A549 (cell line): ENCODE data around the gene PI4KB. TPM values are rescaled to one million over a fixed set of nuclear protein-coding genes. Genes with fewer than 3 reads are reported as not detected.
A peak's percentile ranks its signal among the peaks of the same experiment; 100 is the strongest.

Source experiments
- ATAC-seq, 2 experiments: fragments of 200-7000 bp in 1 of 2; fragments of >200 bp in 1 of 2; cut with Nextera tagmentation in 1 of 2; cut with Tn5 transposase in 1 of 2; 3 replicates each; pipeline versions ENCODE4 v1.8.0 to v1.9.1; 2018 to 2020; ENCODE audit warnings: mild to moderate bottlenecking in 1 of 2, moderate library complexity in 1 of 2
- CTCF ChIA-PET: fragments of 300-600 bp; sonication (Branson Sonifier 250); formaldehyde crosslinking; extraction: SDS; loops from one replicate; lab custom pipeline; 2021; ENCODE audit warnings: antibody characterized with exemption, inconsistent platforms; lab: Yijun Ruan, JAX
- POLR2A ChIA-PET: fragments of 350-600 bp; formaldehyde crosslinking; extraction: SDS; loops from one replicate; lab custom pipeline; 2021; ENCODE audit warnings: antibody characterized with exemption, inconsistent platforms; lab: Yijun Ruan, JAX
- DNase-seq, 2 experiments: peaks; one replicate each; pipeline versions ENCODE4 v3.0.0 to v3.0.0-alpha.2; 2011 to 2016; ENCODE audit warnings: low read depth in 1 of 2, low spot score in 1 of 2
- FAIRE-seq: peaks from 2 replicates; lab custom pipeline; 2011; peaks lifted over from hg19 to GRCh38; lab: Jason Lieb, UNC
- H3K27ac ChIP-seq, 2 experiments: fragments of >200 bp; sonication (Bioruptor Twin); formaldehyde crosslinking; 3 replicates each; pipeline ENCODE4 v1.5.1; 2016 to 2017
- H3K4me1 ChIP-seq: fragments of >200 bp; sonication (Bioruptor Twin); formaldehyde crosslinking; 3 replicates; pipeline ENCODE4 v1.6.1; 2016
- H3K4me2 ChIP-seq: fragments of >200 bp; sonication (Bioruptor Twin); formaldehyde crosslinking; 3 replicates; pipeline ENCODE4 v1.6.1; 2016
- H3K4me3 ChIP-seq: fragments of >200 bp; sonication (Bioruptor Twin); formaldehyde crosslinking; 3 replicates; pipeline ENCODE4 v1.5.1; 2016
- H3K9me3 ChIP-seq: fragments of >200 bp; sonication (Bioruptor Twin); formaldehyde crosslinking; 3 replicates; pipeline ENCODE4 v1.6.1; 2016
- CHD2 ChIP-seq: fragments of 150-350 bp; IDR thresholded peaks from 2 replicates; pipeline ENCODE4 v1.6.1; 2014; ENCODE audit warnings: low read length; ENCODE audit not compliant: partially characterized antibody
- CHD4 ChIP-seq: fragments of 200-600 bp; sonication (generic); IDR thresholded peaks from 2 replicates; pipeline ENCODE4 v1.6.1; 2016; ENCODE audit warnings: antibody characterized with exemption, mild to moderate bottlenecking, borderline replicate concordance
- EHF ChIP-seq: fragments of 250-450 bp; sonication (Bioruptor Pico); IDR thresholded peaks from 2 replicates; pipeline ENCODE4 v1.5.0; 2020; ENCODE audit warnings: mild to moderate bottlenecking
- EP300 ChIP-seq, 2 experiments: fragments of >200 bp; sonication (Bioruptor Twin); formaldehyde crosslinking; IDR thresholded peaks; 2 replicates in 1 of 2; 3 replicates in 1 of 2; pipeline ENCODE4 v1.6.1; 2016 to 2017
- FOSB ChIP-seq: fragments of 250-450 bp; sonication (Bioruptor Pico); IDR thresholded peaks from 2 replicates; pipeline ENCODE4 v1.5.0; 2020; ENCODE audit warnings: mild to moderate bottlenecking, moderate library complexity
- FOSL2 ChIP-seq, 2 experiments: fragments of 450-650 bp in 1 of 2; fragments of >200 bp in 1 of 2; sonication (Bioruptor Twin) in 1 of 2; formaldehyde crosslinking; IDR thresholded peaks; 2 replicates each; pipeline versions ENCODE4 v1.5.0 to v1.6.1; 2016 to 2020; ENCODE audit warnings: mild to moderate bottlenecking in 1 of 2, moderate library complexity in 1 of 2
- FOXS1 ChIP-seq: fragments of 250-450 bp; sonication (Bioruptor Pico); IDR thresholded peaks from 2 replicates; pipeline ENCODE4 v1.5.0; 2020; ENCODE audit warnings: mild to moderate bottlenecking, moderate library complexity
- HOXB13 ChIP-seq: fragments of 250-450 bp; sonication (Bioruptor Pico); IDR thresholded peaks from 2 replicates; pipeline ENCODE4 v1.5.0; 2020; ENCODE audit warnings: low read depth, mild to moderate bottlenecking, moderate library complexity
- HOXB5 ChIP-seq: fragments of 250-450 bp; sonication (Bioruptor Pico); IDR thresholded peaks from 2 replicates; pipeline ENCODE4 v1.5.0; 2020; ENCODE audit warnings: mild to moderate bottlenecking, moderate library complexity
- JUN ChIP-seq, 2 experiments: fragments of >200 bp; sonication (Bioruptor Twin); formaldehyde crosslinking; IDR thresholded peaks; 2 replicates in 1 of 2; 3 replicates in 1 of 2; pipeline ENCODE4 v1.6.1; 2016 to 2017
- KDM1A ChIP-seq: fragments of 200-600 bp; sonication (generic); IDR thresholded peaks from 2 replicates; pipeline ENCODE4 v1.6.1; 2016; ENCODE audit warnings: low read depth, mild to moderate bottlenecking
- MAFK ChIP-seq: fragments of 450-650 bp; IDR thresholded peaks from 2 replicates; pipeline ENCODE4 v1.6.1; 2014; ENCODE audit not compliant: partially characterized antibody
- NPAS2 ChIP-seq: fragments of 250-450 bp; sonication (Bioruptor Pico); IDR thresholded peaks from 2 replicates; pipeline ENCODE4 v1.8.0; 2022; ENCODE audit warnings: mild to moderate bottlenecking, moderate library complexity, borderline replicate concordance
- POLR2A ChIP-seq: IDR thresholded peaks from 2 replicates; pipeline ENCODE4 v1.6.1; 2012; ENCODE audit warnings: mild to moderate bottlenecking, low read length
- RARB ChIP-seq: fragments of 250-450 bp; sonication (Bioruptor Pico); IDR thresholded peaks from 2 replicates; pipeline ENCODE4 v1.8.0; 2021; ENCODE audit warnings: mild to moderate bottlenecking, moderate library complexity
- RFX5 ChIP-seq: fragments of 450-650 bp; IDR thresholded peaks from 2 replicates; pipeline ENCODE4 v1.7.1; 2014; ENCODE audit warnings: antibody characterized with exemption, mild to moderate bottlenecking, moderate library complexity
- SMC3 ChIP-seq: fragments of >200 bp; sonication (Bioruptor Twin); formaldehyde crosslinking; IDR thresholded peaks from 3 replicates; pipeline ENCODE4 v1.6.1; 2018; ENCODE audit warnings: inconsistent platforms
- SREBF2 ChIP-seq: fragments of 450-650 bp; IDR thresholded peaks from 2 replicates; pipeline ENCODE4 v1.6.1; 2014; ENCODE audit warnings: mild to moderate bottlenecking, moderate library complexity
- TP53 ChIP-seq: fragments of 250-450 bp; sonication (Bioruptor Pico); IDR thresholded peaks from 2 replicates; pipeline ENCODE4 v1.5.0; 2021; ENCODE audit warnings: mild to moderate bottlenecking, moderate library complexity
- ZNF302 ChIP-seq: fragments of 250-450 bp; sonication (Bioruptor Pico); IDR thresholded peaks from 2 replicates; pipeline ENCODE4 v1.9.0; 2021; ENCODE audit warnings: inconsistent platforms, mild to moderate bottlenecking, moderate library complexity
- whole genome bisulfite sequencing: methylation state at CpG from one replicate; pipeline ENCODE4 v1.1.6; 2017; ENCODE audit errors: missing lambda C conversion rate; 5-methylcytosine and 5-hydroxymethylcytosine counted together
- polyA plus RNA-seq, 4 experiments: library from polyadenylated mRNA; depleted of rRNA in 3 of 4; stranded (reverse); fragments of >200 nt; fragmentation: RNase III in 1 of 4; extraction: RNeasy Plus Mini Kit Qiagen cat#74134 plus additional on column Dnase treatment in 1 of 4; gene quantifications; 2 replicates in 3 of 4; 3 replicates in 1 of 4; pipeline ENCODE4 v1.2.3, GENCODE V29; 2011 to 2017
- TF ChIP-seq, protein P1 (sequence below): fragments of 150-350 bp; IDR thresholded peaks from 2 replicates; pipeline ENCODE4 v1.6.1; 2014; ENCODE audit warnings: low read depth, mild to moderate bottlenecking, low read length
- TF ChIP-seq, protein P2 (sequence below): IDR thresholded peaks from 2 replicates; pipeline ENCODE4 v1.6.1; 2012; ENCODE audit warnings: low read depth, borderline replicate concordance
- TF ChIP-seq, protein P3 (sequence below): IDR thresholded peaks from 2 replicates; pipeline ENCODE4 v1.6.1; 2012
- TF ChIP-seq, protein P4 (sequence below): fragments of 250-450 bp; sonication (Bioruptor Pico); IDR thresholded peaks from 2 replicates; pipeline ENCODE4 v1.5.0; 2021; ENCODE audit warnings: mild to moderate bottlenecking, moderate library complexity, borderline replicate concordance
- TF ChIP-seq, protein P5 (sequence below): fragments of >200 bp; sonication (Bioruptor Twin); formaldehyde crosslinking; IDR thresholded peaks from 3 replicates; pipeline ENCODE4 v1.6.1; 2016

Gene PI4KB
- polyA plus RNA-seq, 2 of the 4 experiments (the other 2 are of a cell fraction): 26.8 to 34.4 TPM

DNA sequence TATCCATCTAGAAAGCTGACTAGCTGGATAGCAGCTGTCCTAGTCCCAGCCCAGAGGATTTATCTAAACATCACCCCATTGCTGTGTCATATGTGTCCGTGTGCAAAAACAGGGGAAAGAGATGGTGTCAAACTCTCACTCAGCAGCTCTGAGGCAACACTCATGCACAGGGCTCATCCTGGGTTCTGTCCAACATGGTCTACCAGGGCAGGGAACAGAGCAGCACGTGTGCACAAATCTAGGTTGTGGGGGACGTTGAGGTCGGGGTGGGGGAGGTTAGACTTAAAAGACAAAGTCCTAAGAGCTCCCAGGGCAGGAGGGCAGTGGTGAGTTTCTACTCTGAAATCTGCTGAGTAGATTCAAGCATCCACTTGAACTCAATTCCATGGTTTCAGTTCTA is 16.2 kb downstream of the PI4KB start:
- peaks cover 44% of the 10 kb centered on the region for H3K4me1 ChIP-seq
- WGBS: 36% methylated on average over 3 of the region's 4 CpGs
- peak in 1 of 2 experiments; percentile 15; a peak in 1 of 6 replicates for ATAC-seq
- no peak for FAIRE-seq
- no peak for DNase-seq
- no peak overlapping the region for H3K4me3 ChIP-seq
- CTCF ChIA-PET: interaction anchor here (0.9 to 42.1 kb wide), 14 partner anchors 10 to 95 kb away, joined by 3 to 831 read pairs (median 4); no protein-coding TSS in a partner anchor
- no peak overlapping the region for H3K27ac ChIP-seq
- TF ChIP-seq, protein P1, sequence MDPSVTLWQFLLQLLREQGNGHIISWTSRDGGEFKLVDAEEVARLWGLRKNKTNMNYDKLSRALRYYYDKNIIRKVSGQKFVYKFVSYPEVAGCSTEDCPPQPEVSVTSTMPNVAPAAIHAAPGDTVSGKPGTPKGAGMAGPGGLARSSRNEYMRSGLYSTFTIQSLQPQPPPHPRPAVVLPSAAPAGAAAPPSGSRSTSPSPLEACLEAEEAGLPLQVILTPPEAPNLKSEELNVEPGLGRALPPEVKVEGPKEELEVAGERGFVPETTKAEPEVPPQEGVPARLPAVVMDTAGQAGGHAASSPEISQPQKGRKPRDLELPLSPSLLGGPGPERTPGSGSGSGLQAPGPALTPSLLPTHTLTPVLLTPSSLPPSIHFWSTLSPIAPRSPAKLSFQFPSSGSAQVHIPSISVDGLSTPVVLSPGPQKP: no peak
- no peak for TF ChIP-seq POLR2A
- TF ChIP-seq FOXS1 (CRISPR knock-in tag): no peak
- no peak for TF ChIP-seq CHD2
- TF ChIP-seq, protein P2, sequence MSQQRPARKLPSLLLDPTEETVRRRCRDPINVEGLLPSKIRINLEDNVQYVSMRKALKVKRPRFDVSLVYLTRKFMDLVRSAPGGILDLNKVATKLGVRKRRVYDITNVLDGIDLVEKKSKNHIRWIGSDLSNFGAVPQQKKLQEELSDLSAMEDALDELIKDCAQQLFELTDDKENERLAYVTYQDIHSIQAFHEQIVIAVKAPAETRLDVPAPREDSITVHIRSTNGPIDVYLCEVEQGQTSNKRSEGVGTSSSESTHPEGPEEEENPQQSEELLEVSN: no peak
- no peak for TF ChIP-seq MAFK
- TF ChIP-seq, protein P3, sequence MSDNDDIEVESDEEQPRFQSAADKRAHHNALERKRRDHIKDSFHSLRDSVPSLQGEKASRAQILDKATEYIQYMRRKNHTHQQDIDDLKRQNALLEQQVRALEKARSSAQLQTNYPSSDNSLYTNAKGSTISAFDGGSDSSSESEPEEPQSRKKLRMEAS: no peak
- TF ChIP-seq HOXB13: no peak
- TF ChIP-seq EP300 (IDR thresholded peaks at IDR 0.05): no peak
- TF ChIP-seq RARB (CRISPR knock-in tag): no peak
- no peak for TF ChIP-seq TP53 (CRISPR knock-in tag)
- TF ChIP-seq CHD4: no peak
- no peak for TF ChIP-seq SREBF2
- no peak for TF ChIP-seq JUN (IDR thresholded peaks at IDR 0.05)
- TF ChIP-seq ZNF302 (CRISPR knock-in tag): no peak
- no peak for TF ChIP-seq SMC3
- TF ChIP-seq, protein P4, sequence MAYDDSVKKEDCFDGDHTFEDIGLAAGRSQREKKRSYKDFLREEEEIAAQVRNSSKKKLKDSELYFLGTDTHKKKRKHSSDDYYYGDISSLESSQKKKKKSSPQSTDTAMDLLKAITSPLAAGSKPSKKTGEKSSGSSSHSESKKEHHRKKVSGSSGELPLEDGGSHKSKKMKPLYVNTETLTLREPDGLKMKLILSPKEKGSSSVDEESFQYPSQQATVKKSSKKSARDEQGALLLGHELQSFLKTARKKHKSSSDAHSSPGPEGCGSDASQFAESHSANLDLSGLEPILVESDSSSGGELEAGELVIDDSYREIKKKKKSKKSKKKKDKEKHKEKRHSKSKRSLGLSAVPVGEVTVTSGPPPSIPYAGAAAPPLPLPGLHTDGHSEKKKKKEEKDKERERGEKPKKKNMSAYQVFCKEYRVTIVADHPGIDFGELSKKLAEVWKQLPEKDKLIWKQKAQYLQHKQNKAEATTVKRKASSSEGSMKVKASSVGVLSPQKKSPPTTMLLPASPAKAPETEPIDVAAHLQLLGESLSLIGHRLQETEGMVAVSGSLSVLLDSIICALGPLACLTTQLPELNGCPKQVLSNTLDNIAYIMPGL: no peak
- no peak for TF ChIP-seq FOSB (CRISPR knock-in tag)
- no peak for TF ChIP-seq EHF (CRISPR knock-in tag)
- TF ChIP-seq, protein P5, sequence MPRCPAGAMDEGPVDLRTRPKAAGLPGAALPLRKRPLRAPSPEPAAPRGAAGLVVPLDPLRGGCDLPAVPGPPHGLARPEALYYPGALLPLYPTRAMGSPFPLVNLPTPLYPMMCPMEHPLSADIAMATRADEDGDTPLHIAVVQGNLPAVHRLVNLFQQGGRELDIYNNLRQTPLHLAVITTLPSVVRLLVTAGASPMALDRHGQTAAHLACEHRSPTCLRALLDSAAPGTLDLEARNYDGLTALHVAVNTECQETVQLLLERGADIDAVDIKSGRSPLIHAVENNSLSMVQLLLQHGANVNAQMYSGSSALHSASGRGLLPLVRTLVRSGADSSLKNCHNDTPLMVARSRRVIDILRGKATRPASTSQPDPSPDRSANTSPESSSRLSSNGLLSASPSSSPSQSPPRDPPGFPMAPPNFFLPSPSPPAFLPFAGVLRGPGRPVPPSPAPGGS: no peak
- no peaks in the 10 kb centered on the region for H3K9me3 ChIP-seq
- H3K4me2 ChIP-seq: peak overlapping the region; percentile 34; the same call in 2 of the 3 replicates
- POLR2A ChIA-PET: interaction anchor here (0.6 to 2.7 kb wide), 8 partner anchors 10 to 146 kb away, joined by 3 to 13 read pairs (median 6); partner anchors contain the start of genes PI4KB, PSMB4 and ZNF687

DNA sequence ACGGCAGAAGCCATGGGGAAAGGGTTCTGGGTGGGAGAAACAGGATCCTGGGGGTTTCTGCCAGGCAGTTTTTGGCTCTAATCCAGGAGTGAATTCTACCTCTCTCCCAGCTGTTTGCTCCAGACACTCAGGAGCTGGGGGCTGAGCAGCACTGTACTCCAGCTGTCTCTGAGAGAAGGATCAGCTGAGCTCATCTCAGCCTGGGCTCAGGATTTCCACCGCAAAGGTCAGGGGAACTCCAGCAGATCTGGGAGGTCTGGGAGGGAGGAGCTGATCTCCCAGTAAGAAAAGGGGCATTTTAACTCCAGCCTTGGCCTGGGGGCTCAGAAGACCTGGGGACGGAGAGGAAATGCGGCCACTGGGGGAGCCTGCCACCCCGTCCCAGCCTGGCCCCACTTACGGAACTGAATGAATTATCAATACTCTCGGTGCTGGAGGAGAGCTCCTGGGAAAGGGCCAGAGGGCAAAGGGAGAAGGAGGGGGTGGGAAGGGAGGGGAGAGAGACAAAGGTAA is 17.3 kb downstream of the PI4KB start:
- WGBS: 88% methylated on average over 6 of the region's 7 CpGs
- no peak overlapping the region for H3K4me2 ChIP-seq
- no peak for ATAC-seq
- FAIRE-seq: no peak
- H3K9me3 ChIP-seq: no peaks in the 10 kb centered on the region
- no peak overlapping the region for H3K27ac ChIP-seq
- POLR2A ChIA-PET: interaction anchor here (0.6 to 2.7 kb wide), 2 partner anchors 31 to 93 kb away, joined by 5 to 7 read pairs; no protein-coding TSS in a partner anchor
- CTCF ChIA-PET: interaction anchor here (0.6 to 42.1 kb wide), 8 partner anchors 9 to 148 kb away, joined by 3 to 831 read pairs (median 7); no protein-coding TSS in a partner anchor
- H3K4me1 ChIP-seq: peaks cover 43% of the 10 kb centered on the region
- no peak for DNase-seq
- no peak overlapping the region for H3K4me3 ChIP-seq
- TF ChIP-seq, protein P2: no peak
- TF ChIP-seq RFX5: no peak
- TF ChIP-seq, protein P4: no peak
- no peak for TF ChIP-seq FOSL2 (IDR thresholded peaks at IDR 0.05)
- no peak for TF ChIP-seq FOSL2 (CRISPR knock-in tag; IDR thresholded peaks at IDR 0.05)
- TF ChIP-seq KDM1A: no peak
- TF ChIP-seq NPAS2 (CRISPR knock-in tag): no peak
- no peak for TF ChIP-seq HOXB5 (CRISPR knock-in tag)
